PC-9 (cell line): ENCODE data around the gene NFIA. TPM values are rescaled to one million over a fixed set of nuclear protein-coding genes. Genes with fewer than 3 reads are reported as not detected.

Source experiments
- BruUV-seq: library from RNA; stranded (reverse); fragments of 400-500 nt; replicated peaks from 2 replicates; lab custom pipeline; 2021; lab: Mats Ljungman, UMichigan
- CTCF ChIA-PET: fragments of 300-600 bp; sonication (Branson Sonifier 250); formaldehyde crosslinking; loops from one replicate; lab custom pipeline; 2022; ENCODE audit warnings: antibody characterized with exemption; lab: Charles Lee
- POLR2A ChIA-PET: fragments of 300-600 bp; sonication (Branson Sonifier 250); formaldehyde crosslinking; loops from one replicate; lab custom pipeline; 2022; ENCODE audit warnings: antibody characterized with exemption; ENCODE audit not compliant: unreplicated experiment; lab: Charles Lee
- DNase-seq, 2 experiments: peaks; one replicate each; pipeline versions ENCODE4 v3.0.0 to v3.0.0-alpha.2; 2015 to 2022; ENCODE audit warnings: mixed read lengths in 1 of 2
- H2AFZ ChIP-seq: fragments of 200-600 bp; sonication (generic); 2 replicates; pipeline ENCODE4 v1.8.1; 2017; ENCODE audit warnings: antibody characterized with exemption
- H3F3A ChIP-seq: fragments of 200-600 bp; sonication (generic); 2 replicates; pipeline ENCODE4 v1.8.1; 2017; ENCODE audit warnings: antibody characterized with exemption, mild to moderate bottlenecking, low read depth; ENCODE audit not compliant: insufficient read depth
- H3K27ac ChIP-seq: fragments of 200-600 bp; sonication (generic); 2 replicates; pipeline ENCODE4 v1.6.1; 2016; ENCODE audit warnings: mixed run types
- H3K27me3 ChIP-seq: fragments of 200-600 bp; sonication (generic); 2 replicates; pipeline ENCODE4 v1.6.1; 2016; ENCODE audit warnings: low read depth, mixed run types; ENCODE audit not compliant: insufficient read depth
- H3K36me3 ChIP-seq: fragments of 200-600 bp; sonication (generic); 2 replicates; pipeline ENCODE4 v1.6.1; 2016; ENCODE audit warnings: low read depth, mixed run types
- H3K4me1 ChIP-seq: fragments of 200-600 bp; sonication (generic); replicated peaks from 2 replicates; pipeline ENCODE4 v1.6.1; 2016; ENCODE audit warnings: mixed run types; ENCODE audit not compliant: insufficient read depth
- H3K4me2 ChIP-seq: fragments of 200-600 bp; sonication (generic); 2 replicates; pipeline ENCODE4 v1.6.1; 2017; ENCODE audit warnings: mixed run types
- H3K4me3 ChIP-seq: fragments of 200-600 bp; sonication (generic); 2 replicates; pipeline ENCODE4 v1.6.1; 2016; ENCODE audit warnings: mixed run types
- H3K79me2 ChIP-seq: fragments of 200-600 bp; sonication (generic); 2 replicates; pipeline ENCODE4 v1.6.1; 2017; ENCODE audit warnings: low read depth, mixed run types
- H3K9me2 ChIP-seq: fragments of 200-600 bp; sonication (generic); 2 replicates; pipeline ENCODE4 v1.8.1; 2017; ENCODE audit warnings: mild to moderate bottlenecking; ENCODE audit not compliant: insufficient read depth
- H3K9me3 ChIP-seq: fragments of 200-600 bp; sonication (generic); 2 replicates; pipeline ENCODE4 v1.8.1; 2016; ENCODE audit warnings: low read depth; ENCODE audit not compliant: insufficient read depth
- H4K20me1 ChIP-seq: fragments of 200-600 bp; sonication (generic); 2 replicates; pipeline ENCODE4 v1.8.1; 2017; ENCODE audit not compliant: insufficient read depth
- EZH2 ChIP-seq: fragments of 200-600 bp; sonication (generic); IDR thresholded peaks from 2 replicates; pipeline ENCODE4 v1.8.0; 2017; ENCODE audit warnings: antibody characterized with exemption, low read depth
- intact Hi-C: fragments of 100-400 bp; cut with micrococcal nuclease; formaldehyde crosslinking; loops from one replicate; pipeline ENCODE4 v1.10.0; 2022; ENCODE audit not compliant: unreplicated experiment
- total RNA-seq: library from RNA; stranded (reverse); gene quantifications from 2 replicates; pipeline ENCODE4 v1.2.3, GENCODE V29; 2021
- TF ChIP-seq, protein P1 (sequence below): fragments of 200-600 bp; sonication (generic); conservative IDR thresholded peaks from 2 replicates; pipeline ENCODE4 v1.6.1; 2017; ENCODE audit warnings: mixed run types, antibody characterized with exemption, mild to moderate bottlenecking, moderate library complexity

NFIA gene
- total RNA-seq, 1 experiment from 2014 or later = 26.7 TPM

DNA sequence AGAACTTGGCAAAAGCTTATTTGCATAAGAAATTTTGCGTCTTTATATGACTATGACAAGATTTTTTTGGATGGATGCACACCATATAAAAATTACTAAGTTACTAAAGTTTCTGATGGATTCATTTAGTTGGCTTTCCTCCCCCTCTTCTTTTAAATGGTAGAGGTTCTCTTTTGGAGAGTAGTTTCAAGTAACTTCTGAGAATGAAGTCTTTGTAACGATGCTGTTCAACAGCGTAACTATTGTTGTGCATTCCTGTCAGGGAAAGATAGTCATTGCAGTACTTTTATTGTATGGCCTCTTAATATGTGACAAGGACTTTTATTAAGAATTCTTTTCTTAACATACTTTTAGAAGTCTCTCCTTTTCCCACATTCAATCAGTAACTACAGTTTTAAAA is 16.0 kb downstream of the NFIA start:
- Histone ChIP-seq H3K4me2 (no peak overlapping the region), H3F3A (no peaks in the 10 kb centered on the region), H3K79me2 (peaks cover 57% of the 10 kb centered on the region), H2AFZ (no peak overlapping the region), H3K27me3 (no peaks in the 10 kb centered on the region), H3K4me3 (no peak overlapping the region), H3K9me3 (no peaks in the 10 kb centered on the region), H3K9me2 (no peaks in the 10 kb centered on the region), H4K20me1 (no peaks in the 10 kb centered on the region), H3K36me3 (0 out of 2 replicates have a peak, but pooled peaks cover 5% of the 10 kb centered on the region), H3K27ac (no peak overlapping the region), H3K4me1 (peaks cover 5% of the 10 kb centered on the region; the same call in 1 of the 2 replicates)
- POLR2A ChIA-PET = no interaction called here
- CTCF ChIA-PET = no interaction called here
- TF ChIP-seq, protein P1, sequence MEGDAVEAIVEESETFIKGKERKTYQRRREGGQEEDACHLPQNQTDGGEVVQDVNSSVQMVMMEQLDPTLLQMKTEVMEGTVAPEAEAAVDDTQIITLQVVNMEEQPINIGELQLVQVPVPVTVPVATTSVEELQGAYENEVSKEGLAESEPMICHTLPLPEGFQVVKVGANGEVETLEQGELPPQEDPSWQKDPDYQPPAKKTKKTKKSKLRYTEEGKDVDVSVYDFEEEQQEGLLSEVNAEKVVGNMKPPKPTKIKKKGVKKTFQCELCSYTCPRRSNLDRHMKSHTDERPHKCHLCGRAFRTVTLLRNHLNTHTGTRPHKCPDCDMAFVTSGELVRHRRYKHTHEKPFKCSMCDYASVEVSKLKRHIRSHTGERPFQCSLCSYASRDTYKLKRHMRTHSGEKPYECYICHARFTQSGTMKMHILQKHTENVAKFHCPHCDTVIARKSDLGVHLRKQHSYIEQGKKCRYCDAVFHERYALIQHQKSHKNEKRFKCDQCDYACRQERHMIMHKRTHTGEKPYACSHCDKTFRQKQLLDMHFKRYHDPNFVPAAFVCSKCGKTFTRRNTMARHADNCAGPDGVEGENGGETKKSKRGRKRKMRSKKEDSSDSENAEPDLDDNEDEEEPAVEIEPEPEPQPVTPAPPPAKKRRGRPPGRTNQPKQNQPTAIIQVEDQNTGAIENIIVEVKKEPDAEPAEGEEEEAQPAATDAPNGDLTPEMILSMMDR = no peak
- TF ChIP-seq EZH2 = no peak
- DNase-seq = no peak
- BruUV-seq = no TSS peak
- intact Hi-C loops = no loop called here

DNA sequence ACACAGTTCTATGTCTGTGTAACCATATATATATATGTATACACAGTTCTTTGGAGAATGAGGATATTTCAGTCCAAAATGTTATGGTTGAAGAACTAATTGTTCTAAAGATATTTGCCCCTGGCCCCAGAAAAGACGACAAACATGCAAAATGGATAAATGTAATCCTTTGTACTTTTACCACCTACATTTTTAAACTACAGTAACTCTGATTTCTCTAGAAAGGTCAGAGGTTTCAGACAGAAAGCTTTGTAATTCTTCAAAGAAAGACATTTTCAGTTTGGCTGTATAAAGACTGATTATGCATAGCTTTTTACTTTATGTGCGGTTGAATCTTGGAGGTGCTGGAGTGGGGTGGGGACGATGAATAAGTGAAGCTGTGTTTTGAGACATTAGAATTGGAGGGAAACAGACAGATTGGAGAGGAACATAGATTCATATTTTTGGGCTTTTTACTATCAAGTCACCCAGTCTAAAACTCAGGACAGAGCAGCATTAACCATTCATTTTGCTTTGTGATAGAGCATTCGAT is 16.6 kb downstream of the NFIA start:
- Histone ChIP-seq H3K9me3 (no peaks in the 10 kb centered on the region), H3K79me2 (peaks cover 54% of the 10 kb centered on the region), H3K36me3 (0 out of 2 replicates have a peak, but pooled peaks cover 5% of the 10 kb centered on the region), H3K9me2 (no peaks in the 10 kb centered on the region), H4K20me1 (0 out of 2 replicates have a peak, but pooled peaks cover 4% of the 10 kb centered on the region), H3K27ac (no peak overlapping the region), H3K27me3 (no peaks in the 10 kb centered on the region), H3K4me3 (no peak overlapping the region), H3F3A (no peaks in the 10 kb centered on the region; the same call in 1 of the 2 replicates), H3K4me1 (peaks cover 5% of the 10 kb centered on the region; the same call in 1 of the 2 replicates), H3K4me2 (no peak overlapping the region), H2AFZ (no peak overlapping the region)
- ChIA-PET POLR2A (no interaction called here), CTCF (no interaction called here)
- intact Hi-C loops = no loop called here
- DNase-seq = no peak
- BruUV-seq = no TSS peak
- TF ChIP-seq, protein P1 = no peak
- TF ChIP-seq EZH2 = no peak

DNA sequence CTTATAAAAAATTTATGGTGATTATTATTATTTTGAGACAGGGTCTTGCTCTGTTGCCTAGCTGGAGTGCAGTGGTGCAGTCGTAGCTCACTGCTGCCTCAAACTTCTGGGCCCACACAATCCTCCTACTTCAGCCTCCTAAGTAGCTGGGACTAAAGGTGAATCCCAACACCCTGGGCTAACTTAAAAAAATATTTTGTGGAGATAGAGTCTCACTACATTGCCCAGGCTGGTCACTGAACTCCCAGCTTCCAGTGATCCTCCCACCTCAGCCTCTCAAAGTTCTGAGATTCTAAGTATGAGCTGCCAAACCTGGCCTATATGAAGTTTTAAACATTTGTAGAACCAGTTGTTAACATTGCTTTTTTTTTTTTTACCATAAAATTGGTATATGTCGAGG is 18.2 kb downstream of the NFIA start:
- ChIA-PET POLR2A (no interaction called here), CTCF (no interaction called here)
- 0 out of 2 replicates have a peak, but pooled peaks cover 5% of the 10 kb centered on the region for H3K36me3 ChIP-seq
- 0 out of 2 replicates have a peak, but pooled peaks cover 4% of the 10 kb centered on the region for H4K20me1 ChIP-seq
- H3K4me2 ChIP-seq = no peak overlapping the region
- peaks cover 52% of the 10 kb centered on the region for H3K79me2 ChIP-seq
- H3K9me3 ChIP-seq = no peaks in the 10 kb centered on the region
- H3K27me3 ChIP-seq = no peaks in the 10 kb centered on the region
- H2AFZ ChIP-seq = no peak overlapping the region
- no peak overlapping the region for H3K27ac ChIP-seq
- intact Hi-C loops = no loop called here
- H3K4me1 ChIP-seq = peaks cover 5% of the 10 kb centered on the region; the same call in 1 of the 2 replicates
- no peaks in the 10 kb centered on the region; the same call in 1 of the 2 replicates for H3F3A ChIP-seq
- TF ChIP-seq EZH2 = no peak
- TF ChIP-seq, protein P1 = no peak
- DNase-seq = no peak
- H3K4me3 ChIP-seq = no peak overlapping the region
- H3K9me2 ChIP-seq = no peaks in the 10 kb centered on the region
- no TSS peak for BruUV-seq
